BE2C (cell line): Measurements from ENCODE around the gene LCLAT1.
"Not testable (repeated sequence)": the region's sequence is repeated elsewhere in the genome, so short reads cannot be mapped to it uniquely, and the experiment has no call there.

Experiments used
- DNase-seq: peaks from one replicate; pipeline ENCODE4 v3.0.0-alpha.2; 2020
- H3K27me3 ChIP-seq: fragments of 250-450 bp; sonication (Bioruptor Pico); 2 replicates; pipeline ENCODE4 v1.5.1; 2020; ENCODE audit warnings: mild to moderate bottlenecking
- H3K36me3 ChIP-seq: fragments of 250-450 bp; sonication (Bioruptor Pico); 2 replicates; pipeline ENCODE4 v1.5.1; 2020; ENCODE audit warnings: mild to moderate bottlenecking
- H3K4me1 ChIP-seq: fragments of 250-450 bp; sonication (Bioruptor Pico); 2 replicates; pipeline ENCODE4 v1.5.1; 2020
- H3K4me3 ChIP-seq: 2 replicates; pipeline ENCODE4 v1.5.1; 2011; ENCODE audit warnings: low read depth, low read length
- H3K9me3 ChIP-seq: fragments of 250-450 bp; sonication (Bioruptor Pico); 2 replicates; pipeline ENCODE4 v1.5.1; 2020
- CTCF ChIP-seq: IDR thresholded peaks from 2 replicates; pipeline ENCODE4 v1.5.1; 2012; ENCODE audit warnings: mild to moderate bottlenecking, low read depth, low read length

Gene LCLAT1

GRCh38 chr2:30612371-30612770 is 165.3 kb downstream of the LCLAT1 start:
- H3K4me1 ChIP-seq: peaks cover 20% of the 10 kb centered on the region
- no peak for TF ChIP-seq CTCF

GRCh38 chr2:30613001-30613400 is 166.0 kb downstream of the LCLAT1 start:
- TF ChIP-seq CTCF: no peak
- Histone ChIP-seq H3K4me3 (no peak overlapping the region), H3K36me3 (peaks cover 6% of the 10 kb centered on the region; the same call in 1 of the 2 replicates), H3K4me1 (peaks cover 20% of the 10 kb centered on the region), H3K27me3 (no peaks in the 10 kb centered on the region), H3K9me3 (no peaks in the 10 kb centered on the region)
- DNase-seq: no peak

More at GRCh38 chr2:30612371-30612770, 165.3 kb downstream of the LCLAT1 start:
- H3K4me3 ChIP-seq: no peak overlapping the region
- H3K36me3 ChIP-seq: peaks cover 6% of the 10 kb centered on the region; the same call in 1 of the 2 replicates
- no peaks in the 10 kb centered on the region for H3K27me3 ChIP-seq
- H3K9me3 ChIP-seq: no peaks in the 10 kb centered on the region
- DNase-seq: no peak

- not testable (repeated sequence) for DNase-seq, H3K36me3 ChIP-seq, H3K27me3 ChIP-seq, H3K9me3 ChIP-seq, H3K4me3 ChIP-seq
- H3K4me1 ChIP-seq: peaks cover 20% of the 10 kb centered on the region
Measured at GRCh38 chr2:30614227-30614626, 167.2 kb downstream of the LCLAT1 start.

- no peak overlapping the region for H3K4me3 ChIP-seq
- peaks cover 15% of the 10 kb centered on the region for H3K4me1 ChIP-seq
- H3K27me3 ChIP-seq: no peaks in the 10 kb centered on the region
- no peak for DNase-seq
- TF ChIP-seq CTCF: no peak
- peaks cover 6% of the 10 kb centered on the region; the same call in 1 of the 2 replicates for H3K36me3 ChIP-seq
- H3K9me3 ChIP-seq: no peaks in the 10 kb centered on the region
Measured at GRCh38 chr2:30615926-30616325, 168.9 kb downstream of the LCLAT1 start.

GRCh38 chr2:30620102-30620501 is 173.1 kb downstream of the LCLAT1 start:
- Histone ChIP-seq H3K4me1 (no peaks in the 10 kb centered on the region), H3K9me3 (no peaks in the 10 kb centered on the region), H3K27me3 (no peaks in the 10 kb centered on the region), H3K4me3 (no peak overlapping the region), H3K36me3 (no peaks in the 10 kb centered on the region)
- TF ChIP-seq CTCF: no peak
- DNase-seq: no peak

GRCh38 chr2:30621836-30622235 is 174.8 kb downstream of the LCLAT1 start:
- no peak overlapping the region for H3K4me3 ChIP-seq

More at GRCh38 chr2:30621836-30622235, 174.8 kb downstream of the LCLAT1 start:
- Histone ChIP-seq H3K4me1 (no peaks in the 10 kb centered on the region), H3K36me3 (no peaks in the 10 kb centered on the region), H3K9me3 (no peaks in the 10 kb centered on the region), H3K27me3 (no peaks in the 10 kb centered on the region)
- no peak for TF ChIP-seq CTCF
- DNase-seq: no peak
